Stimulated activated CD4-positive, alpha-beta T cell treated with anti-CD3 and anti-CD28 coated beads, Interleukin-15, amount 100 ng/mL, for 48 hours (primary cell): ENCODE results near the gene FAM200B.

Experiments used
- DNase-seq, 2 donors: peaks; one replicate each; pipeline ENCODE4 v3.0.0-alpha.2; 2020; ENCODE audit warnings: low read depth in 2 of 2

Gene FAM200B

DNA sequence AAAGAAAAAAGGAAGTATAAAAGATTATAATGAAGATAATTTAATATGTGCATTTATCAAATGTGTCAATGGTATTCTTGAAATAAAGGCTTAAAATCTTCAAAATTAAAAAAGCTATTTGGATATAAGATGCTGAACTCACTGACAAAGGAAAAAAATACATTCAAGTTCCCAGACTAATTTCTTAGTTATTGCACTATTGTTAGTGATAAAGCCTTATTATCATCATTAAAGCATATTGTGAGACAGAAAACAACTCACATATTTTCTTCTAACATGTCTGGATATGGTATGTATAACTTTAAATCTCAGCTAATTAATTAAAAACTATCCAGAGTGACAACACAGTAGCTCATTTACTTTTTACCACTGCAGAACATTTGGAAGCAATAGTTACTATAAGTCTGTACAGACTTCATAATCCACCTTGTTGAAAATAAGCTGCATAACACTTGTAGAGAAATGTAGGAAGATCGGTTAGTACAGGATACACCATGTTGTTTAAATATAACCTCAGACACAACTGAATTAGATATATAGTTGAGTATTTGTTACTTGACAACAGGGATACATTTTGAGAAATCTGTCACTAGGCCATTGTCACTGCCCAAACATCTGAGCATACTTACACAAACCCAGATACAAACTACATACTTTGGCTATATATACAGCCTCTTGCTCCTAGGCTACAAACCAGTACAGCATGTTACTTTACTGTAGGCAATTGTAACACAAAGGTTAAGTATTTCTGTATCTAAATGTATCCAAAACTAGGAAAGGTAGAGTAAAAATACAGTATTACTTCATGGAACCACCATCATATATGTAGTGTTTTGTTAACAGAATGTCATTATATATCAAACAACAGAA is 12.8 kb upstream of the FAM200B start:
- DNase-seq: no peak

DNA sequence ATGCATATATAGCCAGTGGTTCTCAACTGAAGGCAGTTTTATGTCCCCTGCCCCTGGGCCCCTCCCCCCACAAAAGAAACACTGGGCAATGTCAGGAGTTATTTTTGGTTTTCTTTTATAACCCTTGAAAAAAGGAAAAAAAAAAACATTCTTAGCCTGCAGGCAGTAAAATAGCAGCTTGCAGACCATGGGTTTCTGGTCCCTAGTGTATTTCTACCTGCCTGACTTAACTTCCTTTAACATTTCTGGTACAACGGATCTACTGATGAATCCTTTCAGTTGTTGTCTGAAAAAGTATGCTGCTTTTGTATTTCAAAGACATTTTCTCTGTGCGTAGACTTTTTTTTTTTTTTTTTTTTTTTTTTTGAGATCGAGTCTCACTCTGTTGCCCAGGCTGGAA is 11.1 kb upstream of the FAM200B start:
- no peak for DNase-seq

DNA sequence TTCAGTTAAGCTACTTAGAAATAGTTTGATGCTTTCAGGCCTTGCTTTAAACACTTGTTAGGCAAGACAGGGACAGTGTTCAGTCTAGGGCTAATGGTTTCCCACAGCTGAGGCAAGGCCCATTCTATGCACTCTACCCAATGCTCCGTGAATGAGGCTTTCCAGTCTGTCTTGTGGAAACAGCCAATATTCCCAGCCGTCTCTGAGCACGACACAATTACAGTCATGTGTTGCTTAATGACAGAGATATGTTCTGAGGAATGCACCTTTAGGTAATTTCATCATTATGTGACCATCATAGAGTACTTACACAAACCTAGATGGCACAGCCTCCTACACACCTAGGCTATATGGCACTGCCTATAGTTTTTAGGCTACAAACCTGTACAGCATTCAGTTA is 9.5 kb upstream of the FAM200B start:
- no peak for DNase-seq

DNA sequence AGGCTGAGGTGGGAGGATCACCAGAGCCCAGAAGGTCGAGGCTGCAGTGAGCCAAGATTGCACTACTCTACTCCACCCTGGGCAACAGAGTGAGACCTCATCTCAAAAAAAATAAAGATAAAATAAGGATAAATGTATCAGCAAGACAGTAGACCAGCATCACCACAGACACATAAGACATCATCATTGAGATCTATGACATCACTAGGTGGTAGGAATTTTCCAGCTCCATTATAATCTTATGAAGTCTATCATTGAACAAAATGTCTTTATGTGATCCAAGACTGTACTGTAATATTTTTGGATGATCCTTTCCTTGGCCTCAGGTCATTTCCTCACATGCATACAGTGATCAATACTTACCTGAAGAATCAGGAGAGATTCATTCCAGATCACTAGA is 8.3 kb upstream of the FAM200B start:
- DNase-seq: no peak

DNA sequence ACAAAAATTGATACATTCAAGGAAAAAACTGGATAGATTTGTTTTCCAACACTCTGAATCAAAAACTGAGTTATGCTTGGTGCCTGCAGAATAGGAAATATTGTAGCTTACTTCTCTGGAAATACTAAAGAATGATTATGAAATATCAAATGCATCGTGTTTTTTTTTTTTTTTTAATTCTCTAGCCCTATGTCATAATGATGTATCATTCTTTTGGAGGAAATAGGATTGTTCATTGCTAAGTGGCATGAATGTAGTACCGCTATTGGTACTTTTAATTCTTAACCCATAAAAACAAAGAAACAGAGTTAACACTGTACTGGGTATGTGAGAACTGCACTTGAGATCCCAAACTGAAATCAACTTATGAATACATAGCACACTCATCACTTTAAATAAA is 7.6 kb upstream of the FAM200B start:
- no peak for DNase-seq

DNA sequence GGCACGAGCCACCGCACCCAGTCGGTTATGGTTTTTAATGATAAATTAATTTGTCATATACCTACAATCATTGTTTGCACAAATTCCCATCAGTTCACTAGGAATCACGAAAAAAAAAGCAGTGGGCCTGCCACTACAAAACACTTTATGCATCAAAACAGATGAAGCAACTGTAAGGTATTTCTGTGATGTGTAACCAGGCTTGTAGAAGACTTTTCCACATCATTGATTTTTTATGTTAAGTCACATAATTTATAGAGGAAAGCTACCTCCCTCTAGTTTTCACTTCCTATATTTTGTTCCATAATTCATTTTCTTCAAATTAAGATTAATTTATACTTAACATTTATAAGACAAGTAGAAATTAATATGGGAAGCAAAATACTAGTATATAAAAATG is 6.7 kb upstream of the FAM200B start:
- no peak for DNase-seq

DNA sequence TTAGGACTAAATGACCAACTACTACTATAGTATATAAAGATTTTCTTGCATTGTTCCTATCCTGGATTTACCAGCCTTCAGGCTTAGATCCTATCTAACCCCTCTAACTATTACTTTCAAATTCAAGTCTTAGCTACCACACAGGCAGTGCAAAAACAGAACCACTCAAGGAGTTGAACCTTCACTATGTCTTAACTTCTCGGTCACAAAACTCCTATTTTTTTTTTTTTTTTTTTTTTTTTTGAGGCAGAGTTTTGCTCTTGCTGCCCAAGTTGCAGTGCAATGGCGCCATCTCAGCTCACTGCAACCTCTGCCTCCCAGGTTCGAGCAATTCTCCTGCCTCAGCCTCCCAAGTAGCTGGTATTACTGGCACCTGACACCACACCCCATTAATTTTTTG is 6.3 kb upstream of the FAM200B start:
- DNase-seq: no peak

DNA sequence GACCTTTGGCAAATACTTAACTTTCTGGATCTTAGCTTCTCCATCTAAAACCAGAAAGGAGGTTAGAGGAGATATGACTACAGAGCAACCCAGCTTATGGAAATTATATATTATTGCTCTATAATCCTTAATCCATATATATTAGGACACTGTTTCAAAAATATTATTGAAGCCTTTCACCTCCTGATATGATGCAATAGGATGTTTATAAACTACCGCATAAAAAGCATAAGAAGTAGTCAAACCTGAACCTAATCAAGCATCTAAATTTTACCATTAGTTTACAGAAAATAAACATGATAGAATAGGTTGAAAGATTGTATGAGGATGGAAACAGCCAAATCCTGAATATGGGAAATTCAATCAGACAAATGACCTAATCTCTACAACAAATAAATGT is 5.6 kb upstream of the FAM200B start:
- no peak for DNase-seq

DNA sequence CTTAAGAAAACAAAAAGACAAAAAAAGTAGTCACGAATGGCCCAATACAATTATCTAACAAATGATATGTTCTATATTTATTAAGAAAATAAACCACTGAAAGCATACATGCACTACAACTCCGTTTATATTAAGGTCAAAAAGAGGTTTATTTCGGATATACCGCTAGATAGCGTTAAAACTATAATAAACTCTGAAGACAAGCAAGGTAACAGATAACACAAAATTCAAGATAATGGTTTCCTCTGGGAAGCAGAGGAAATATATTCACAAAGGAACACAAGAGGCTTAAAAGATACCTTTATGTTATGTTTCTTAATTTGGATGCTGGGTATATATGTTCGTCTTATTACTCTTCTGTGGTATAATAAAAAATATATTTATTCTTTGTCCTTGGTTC is 4.7 kb upstream of the FAM200B start:
- DNase-seq: no peak

DNA sequence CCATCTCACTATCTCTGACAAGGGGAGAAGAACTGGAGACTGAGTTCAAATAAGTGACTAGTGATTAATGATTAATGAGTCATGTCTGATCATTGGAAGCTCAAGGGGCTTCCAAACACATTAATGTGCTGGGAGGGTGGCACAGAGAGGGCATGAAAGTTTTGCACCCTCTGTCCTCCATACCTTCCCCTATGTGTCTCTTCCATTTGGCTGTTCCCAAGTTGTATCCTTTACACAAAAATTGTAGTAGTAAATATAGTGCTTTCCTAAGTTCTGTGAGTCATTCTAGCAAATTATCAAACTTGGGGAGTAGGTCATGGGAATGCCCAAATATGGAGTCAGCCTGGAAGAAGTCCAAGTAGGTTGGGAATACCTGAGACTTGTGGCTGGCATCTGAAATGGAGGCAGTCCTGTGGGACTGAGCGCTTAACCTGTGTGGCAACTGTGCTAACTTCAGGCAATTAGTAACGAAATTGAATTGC is 4.1 kb upstream of the FAM200B start:
- no peak for DNase-seq

DNA sequence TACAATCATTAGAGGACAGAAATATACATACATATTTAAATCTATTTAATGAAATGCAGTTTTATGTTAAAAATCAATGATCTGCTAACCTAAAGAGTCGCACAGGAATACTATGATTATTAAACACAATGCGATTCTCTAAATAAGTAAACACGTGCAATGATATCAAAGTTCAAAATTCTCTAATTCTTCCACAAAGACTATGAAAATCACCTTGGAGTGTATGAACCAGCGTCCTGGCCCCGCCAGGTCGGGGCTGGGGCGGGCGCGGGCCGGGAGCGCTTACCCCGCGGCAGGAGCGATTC is 608 bp upstream of the FAM200B start:
- DNase-seq: no peak

DNA sequence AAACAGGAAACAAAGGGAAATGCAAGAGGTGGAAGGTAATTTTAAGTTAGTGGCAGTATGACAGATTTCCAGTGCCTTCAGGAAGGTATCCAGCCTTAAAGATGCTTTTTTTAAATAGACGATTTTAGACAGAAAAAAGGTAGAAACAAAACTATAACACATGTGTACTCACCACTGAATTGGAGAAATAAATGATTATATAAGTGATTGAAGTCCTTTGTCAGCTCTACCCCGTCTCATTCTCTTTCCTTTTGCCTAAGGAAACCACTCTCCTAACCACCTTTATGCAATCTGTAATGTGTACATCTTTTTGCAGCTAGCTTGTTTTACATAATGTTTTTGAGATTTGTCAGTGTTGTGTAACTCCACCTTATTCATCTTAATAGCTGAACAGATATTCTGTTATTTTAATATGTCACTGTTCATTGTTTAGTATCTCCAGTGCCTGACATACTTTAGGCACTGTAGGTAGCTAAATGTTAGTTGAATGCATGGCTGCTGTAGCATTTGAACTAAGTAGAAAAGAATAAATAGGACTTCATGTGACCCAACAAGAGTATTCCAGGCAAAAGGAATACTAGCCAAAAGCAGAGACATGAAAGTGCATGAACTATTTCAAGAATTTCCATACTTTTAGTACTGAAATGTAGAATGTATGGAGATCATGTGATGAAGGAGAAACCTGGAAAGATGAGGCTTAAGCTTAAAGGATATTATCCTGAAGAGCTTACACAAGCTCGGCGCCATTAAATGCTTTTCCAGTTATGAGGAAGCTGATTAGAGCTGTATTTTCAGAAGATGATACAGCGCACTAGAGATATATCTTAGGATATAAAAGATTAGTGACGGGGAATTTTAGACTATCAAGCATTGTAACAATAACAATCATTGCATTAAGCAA is 865 bp downstream of the FAM200B start:
- no peak for DNase-seq

DNA sequence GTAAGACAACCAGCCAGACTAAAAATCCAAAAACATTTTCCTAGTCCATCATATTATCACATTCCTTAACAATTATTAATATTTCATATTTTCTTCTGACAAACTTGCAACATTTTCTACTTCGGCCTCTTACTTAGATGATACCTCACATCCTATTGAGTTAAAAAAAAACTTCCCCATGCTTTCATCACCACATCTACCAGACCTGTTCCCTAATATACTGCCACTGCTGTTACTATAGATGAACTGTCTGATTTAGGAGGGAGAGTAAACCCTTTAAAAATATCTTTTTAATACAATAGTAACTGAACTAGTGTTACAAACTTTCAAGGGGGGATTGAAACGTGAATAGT is 1.5 kb downstream of the FAM200B start:
- no peak for DNase-seq

DNA sequence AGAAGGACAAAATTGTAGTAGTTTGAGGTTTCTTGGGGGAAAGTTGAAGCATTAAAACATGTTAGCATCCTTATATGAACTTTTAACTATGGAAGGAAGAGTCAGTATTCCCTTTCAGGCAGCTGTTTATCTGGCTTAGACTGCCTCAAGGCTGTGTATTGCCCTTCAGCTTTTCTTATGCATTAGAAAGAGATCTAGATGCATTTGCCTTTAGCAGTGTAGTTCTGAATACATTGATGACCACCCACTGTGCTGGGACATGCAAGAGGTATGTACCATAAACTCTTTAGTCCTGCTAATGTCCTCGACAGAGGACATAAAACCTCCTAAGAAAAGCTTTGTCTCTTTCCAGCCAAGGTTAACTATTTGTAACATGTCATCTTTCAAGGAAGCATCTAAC is 2.9 kb downstream of the FAM200B start:
- DNase-seq: no peak

DNA sequence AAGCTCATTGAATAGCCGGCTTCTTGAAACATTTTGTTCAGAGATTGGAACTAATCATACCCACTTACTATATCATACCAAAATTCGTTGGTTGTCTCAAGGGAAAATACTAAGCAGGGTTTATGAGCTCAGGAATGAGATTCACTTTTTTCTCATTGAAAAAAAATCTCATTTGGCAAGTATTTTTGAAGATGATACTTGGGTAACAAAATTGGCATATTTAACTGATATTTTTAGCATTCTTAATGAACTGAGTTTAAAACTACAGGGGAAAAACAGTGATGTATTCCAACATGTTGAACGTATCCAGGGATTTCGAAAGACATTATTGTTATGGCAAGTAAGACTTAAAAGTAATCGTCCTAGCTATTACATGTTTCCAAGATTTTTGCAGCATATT is 6.4 kb downstream of the FAM200B start:
- no peak for DNase-seq

DNA sequence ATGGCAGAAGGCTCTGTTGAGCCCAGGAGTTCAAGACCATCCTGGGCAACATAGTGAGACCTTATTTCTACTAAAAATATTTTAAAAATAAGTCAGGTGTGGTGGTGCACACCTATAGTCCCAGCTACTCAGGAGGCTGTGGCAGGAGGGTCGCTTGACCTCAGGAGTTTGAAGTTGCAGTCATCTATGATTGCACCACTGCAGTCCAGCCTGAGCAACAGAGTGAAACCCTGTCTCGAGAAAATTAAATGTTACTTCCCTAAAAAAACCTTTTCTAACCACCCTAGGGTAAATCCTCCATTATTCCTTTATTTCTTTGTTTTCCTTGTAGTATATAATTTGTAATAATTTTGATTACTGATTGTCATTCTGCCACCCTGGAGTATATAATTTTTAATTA is 7.9 kb downstream of the FAM200B start:
- no peak for DNase-seq

DNA sequence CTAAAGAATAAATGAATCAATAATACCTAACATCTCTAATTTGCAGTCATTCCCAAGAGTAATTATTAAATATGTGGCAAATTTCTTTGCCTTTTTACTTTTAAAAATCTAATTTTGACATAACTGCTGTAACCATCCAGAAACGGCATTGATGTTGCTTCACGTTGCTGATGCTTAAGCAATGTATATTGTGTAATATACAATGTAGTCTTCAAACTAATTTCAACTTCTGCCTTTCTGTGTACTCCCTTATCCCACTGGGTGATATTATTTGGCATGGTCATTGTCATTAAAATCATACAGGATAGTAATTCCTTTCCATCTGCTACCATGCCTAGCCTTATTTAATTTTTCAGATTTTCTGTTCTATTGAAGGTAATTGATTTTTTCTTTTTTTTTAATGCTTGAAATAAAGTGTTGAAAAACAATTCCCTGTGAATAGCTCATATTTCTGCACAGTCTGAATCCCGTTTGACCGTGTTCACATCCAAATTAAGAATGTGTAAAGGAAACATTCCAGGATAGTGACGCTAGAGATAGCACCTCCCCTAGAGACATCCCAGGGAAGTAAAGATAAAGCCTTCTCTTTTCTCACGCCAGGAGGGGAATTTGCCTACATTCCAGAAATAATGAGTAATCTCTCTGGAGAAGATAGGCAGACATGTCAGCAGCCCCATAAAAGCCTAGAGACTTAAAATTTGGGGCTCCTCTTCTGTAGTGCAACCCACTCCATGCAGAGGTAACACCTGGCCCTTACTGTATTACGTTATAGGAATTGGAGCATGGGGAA is 8.6 kb downstream of the FAM200B start:
- DNase-seq: no peak

DNA sequence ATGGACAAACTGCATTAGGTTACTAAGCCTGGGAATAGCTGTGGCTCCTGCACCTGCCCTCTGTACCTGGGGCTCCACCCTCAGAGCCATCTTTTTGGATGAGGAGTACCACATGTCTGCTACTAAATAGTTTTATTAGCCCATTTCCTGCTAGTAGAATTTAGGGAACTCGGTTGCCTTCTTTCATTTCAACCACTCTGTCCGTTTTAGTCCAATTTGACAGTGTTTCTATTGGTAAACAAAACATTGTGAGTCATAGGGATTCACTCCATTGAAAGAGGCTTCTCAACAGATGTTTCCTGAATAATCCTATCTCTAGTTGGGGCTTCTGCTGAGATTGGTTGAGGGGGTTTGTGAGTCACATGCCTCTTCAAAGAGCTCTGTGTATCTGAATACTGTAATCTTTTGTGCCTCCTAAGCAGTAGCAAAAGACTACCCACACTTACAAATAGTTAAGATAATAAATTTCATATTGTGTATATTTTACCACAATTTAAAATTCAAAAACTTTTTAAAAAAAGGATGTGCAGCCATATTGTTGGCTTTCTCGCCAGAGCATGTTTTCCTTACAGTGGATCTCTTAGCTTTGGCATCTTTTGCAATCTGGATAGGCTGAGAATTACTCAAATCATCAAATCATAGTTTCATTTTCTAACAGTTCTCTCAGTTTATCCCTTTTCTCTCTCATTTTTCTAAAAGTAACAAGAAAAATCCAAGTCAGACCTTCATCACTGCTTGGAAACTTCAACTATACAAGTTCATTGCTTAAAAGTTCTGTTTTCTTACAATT is 9.9 kb downstream of the FAM200B start:
- DNase-seq: no peak

DNA sequence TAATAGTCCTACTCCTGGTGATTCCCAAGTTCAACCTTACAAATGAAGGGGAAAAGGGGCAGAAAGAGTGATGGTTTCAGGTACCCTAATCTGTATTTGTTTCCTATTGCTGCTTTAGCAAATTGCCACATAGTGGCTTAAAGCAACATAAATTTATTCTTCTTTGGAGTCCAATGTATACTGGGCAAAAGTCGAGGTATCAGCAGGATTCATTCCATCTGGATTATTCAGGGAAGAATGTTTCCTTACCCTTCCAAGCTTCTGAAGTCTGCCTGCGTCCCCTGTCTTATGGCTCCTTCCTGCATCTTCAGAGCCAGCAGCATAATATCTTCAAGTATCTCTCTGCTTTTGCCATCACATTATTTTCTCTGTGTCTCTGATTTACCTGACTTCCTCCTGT is 11.0 kb downstream of the FAM200B start:
- DNase-seq: no peak

DNA sequence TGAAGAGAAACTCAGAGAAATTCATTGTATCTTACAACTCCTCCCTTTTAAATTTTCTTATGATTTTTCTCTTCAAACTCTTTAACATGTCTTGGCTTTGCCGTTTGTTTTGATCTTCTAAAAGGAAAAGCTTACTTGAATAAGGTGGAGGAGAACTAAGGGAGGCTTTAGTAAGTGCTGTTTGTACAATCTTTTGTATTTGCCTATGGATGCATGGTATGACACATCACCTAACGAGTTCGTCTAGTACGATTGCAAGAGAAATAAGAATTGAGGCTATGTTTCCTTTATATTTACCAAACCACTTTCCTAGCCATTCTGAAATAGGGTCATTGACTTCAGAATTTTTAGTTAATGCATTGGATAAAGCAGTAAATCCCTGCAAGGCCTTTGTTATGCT is 12.8 kb downstream of the FAM200B start:
- no peak for DNase-seq

DNA sequence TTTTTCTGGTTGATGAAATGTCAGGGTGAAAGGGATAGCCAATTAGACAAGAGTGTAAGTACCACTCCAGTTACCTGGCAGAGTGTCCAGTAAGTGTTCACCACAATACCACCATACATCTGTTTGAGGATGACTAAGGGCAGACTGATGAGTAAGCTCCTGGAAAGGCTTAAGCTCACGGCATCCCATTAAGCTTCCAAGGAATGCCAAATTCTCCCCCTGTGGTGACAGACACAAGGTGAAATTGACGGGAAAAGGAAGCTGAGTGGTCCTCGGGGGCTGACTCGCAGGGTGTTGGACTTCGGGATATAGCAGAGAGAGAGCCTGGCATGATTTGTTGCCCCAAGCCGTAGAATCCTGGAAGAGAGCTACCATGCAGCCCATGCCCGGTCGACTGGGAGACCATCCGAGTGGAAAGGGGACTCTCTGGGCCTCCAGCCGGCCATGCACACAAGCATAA is 13.6 kb downstream of the FAM200B start:
- no peak for DNase-seq
